Right lobe of liver (tissue), 4 donors: ENCODE measurements around the gene FAM229A.

Source experiments
- CTCF ChIP-seq, 4 donors: fragments of 200-600 bp in 3 of 4; fragments of 450-650 bp in 1 of 4; IDR thresholded peaks; one replicate each; pipeline versions ENCODE4 v1.5.1 to v1.8.0; 2016 to 2022; ENCODE audit warnings: antibody characterized with exemption in 4 of 4, mild to moderate bottlenecking in 2 of 4
- POLR2A ChIP-seq: fragments of 450-650 bp; IDR thresholded peaks from one replicate; pipeline ENCODE4 v1.6.1; 2017; ENCODE audit warnings: antibody characterized with exemption, mild to moderate bottlenecking
- donor health status: DM: no; HTN: no; CAD: no.
- donor health status: DM: no; HTN: no; CAD: no.
- donor health status: DM: no; HTN: yes; CAD: no.

DNA sequence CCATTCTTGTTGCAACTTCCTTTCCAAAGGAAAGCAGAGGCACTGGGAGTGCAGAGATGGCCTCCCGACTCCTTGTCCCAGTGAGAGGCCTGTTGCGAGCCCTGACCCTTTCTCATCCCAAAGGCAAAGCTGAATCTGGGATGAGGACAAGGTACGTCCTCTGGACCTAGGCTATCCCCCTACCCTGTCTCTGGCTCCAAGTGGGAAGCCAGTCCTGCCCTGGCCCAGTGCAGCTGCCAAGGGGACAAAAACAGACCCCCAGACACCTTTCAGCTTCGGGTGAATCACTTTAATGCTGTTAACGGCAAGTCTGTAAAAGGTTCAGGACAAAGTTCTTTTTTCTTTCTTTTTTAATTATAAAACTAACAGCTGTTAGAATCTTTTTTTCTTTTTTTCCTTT, 2.6 kb upstream of the FAM229A start:
- no peak for TF ChIP-seq CTCF (IDR thresholded peaks at IDR 0.05)
- TF ChIP-seq POLR2A: no peak
